Activated naive CD4-positive, alpha-beta T cell treated with anti-CD3 and anti-CD28 coated beads, Interleukin-2, amount 50 U/mL, for 72 hours (primary cell): ENCODE measurements around the gene FLNB. TPM values are rescaled to one million over a fixed set of nuclear protein-coding genes. Genes with fewer than 3 reads are reported as not detected.
"Not testable (repeated sequence)": the region's sequence is repeated elsewhere in the genome, so short reads cannot be mapped to it uniquely, and the experiment has no call there.

Experiments used
- ATAC-seq, 2 donors: fragments of 150-1000 bp; cut with Tn5 transposase; 2 replicates each; pipeline ENCODE4 v1.10.0; 2021; ENCODE audit warnings: mild to moderate bottlenecking in 2 of 2, moderate library complexity in 2 of 2
- DNase-seq, 2 donors: peaks; one replicate each; pipeline ENCODE4 v3.0.0; 2021 to 2022; ENCODE audit warnings: low spot score in 2 of 2
- H3K27ac Mint-ChIP-seq, 2 donors: one replicate each; pipeline ENCODE4 v1.8.0; 2022; ENCODE audit warnings: mild to moderate bottlenecking in 2 of 2, mixed read lengths in 2 of 2
- H3K36me3 Mint-ChIP-seq, 2 donors: one replicate each; pipeline ENCODE4 v1.8.0; 2022; ENCODE audit warnings: mixed read lengths in 2 of 2
- H3K9me3 Mint-ChIP-seq, 2 donors: one replicate each; pipeline ENCODE4 v1.8.0; 2022; ENCODE audit warnings: mixed read lengths in 2 of 2
- total RNA-seq, 2 donors: library from RNA; stranded (reverse); gene quantifications; one replicate each; pipeline ENCODE4 v1.2.3, GENCODE V29; 2022

The FLNB gene
- total RNA-seq, 2 donors from 2014 or later = 17.5 to 34.2 TPM

DNA sequence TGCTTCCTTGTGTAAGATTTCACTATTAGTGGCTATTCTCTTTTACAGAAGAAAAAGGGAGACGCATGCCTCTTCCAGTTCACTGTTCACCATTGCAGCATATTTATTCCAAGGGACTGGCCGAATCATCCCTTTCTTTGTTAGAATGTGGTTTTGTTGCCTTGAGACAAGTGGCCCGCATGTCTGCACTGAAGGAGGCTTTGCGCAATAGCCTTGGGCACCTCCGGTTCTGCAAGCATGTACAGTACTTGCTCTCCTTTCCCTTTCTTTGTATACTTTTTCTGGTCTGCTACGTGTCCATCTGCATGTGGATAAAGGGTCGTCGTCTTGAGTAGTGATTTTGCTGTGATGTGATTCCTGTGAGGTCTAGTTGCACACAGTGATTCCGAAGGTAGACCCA lies 43.0 kb downstream of the FLNB start:
- H3K36me3 Mint-ChIP-seq = no peaks in the 10 kb centered on the region
- no peak overlapping the region for H3K27ac Mint-ChIP-seq
- no peak for ATAC-seq
- no peaks in the 10 kb centered on the region for H3K9me3 Mint-ChIP-seq
- no peak for DNase-seq

DNA sequence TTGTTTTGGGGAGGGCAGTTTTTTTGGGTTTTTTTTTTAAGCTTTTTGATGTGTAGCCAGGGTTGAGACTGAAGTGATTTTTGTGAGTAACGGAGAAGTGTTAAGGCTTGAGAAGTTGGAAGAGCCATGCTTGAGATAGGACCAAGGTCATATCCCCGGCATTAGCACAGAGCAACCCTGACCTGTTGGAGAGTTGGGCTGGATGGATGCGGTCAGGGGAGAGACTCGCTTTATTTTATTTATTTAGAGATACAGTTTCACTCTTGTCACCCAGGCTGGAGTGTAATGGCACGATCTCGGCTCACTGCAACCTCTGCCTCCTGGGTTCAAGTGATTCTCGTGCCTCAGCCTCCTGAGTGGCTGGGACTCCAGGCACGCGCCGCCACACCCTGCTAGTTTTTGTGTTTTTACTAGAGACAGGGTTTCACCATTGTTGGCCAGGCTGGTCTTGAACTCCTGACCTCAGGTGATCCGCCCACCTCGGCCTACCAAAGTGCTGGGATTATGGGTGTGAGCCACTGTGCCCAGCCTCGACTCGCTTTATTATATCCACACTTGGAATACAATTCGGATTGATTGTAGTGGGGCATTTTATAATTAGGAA lies 43.5 kb downstream of the FLNB start:
- ATAC-seq, H3K36me3 Mint-ChIP-seq, H3K9me3 Mint-ChIP-seq, DNase-seq, H3K27ac Mint-ChIP-seq: not testable (repeated sequence)

DNA sequence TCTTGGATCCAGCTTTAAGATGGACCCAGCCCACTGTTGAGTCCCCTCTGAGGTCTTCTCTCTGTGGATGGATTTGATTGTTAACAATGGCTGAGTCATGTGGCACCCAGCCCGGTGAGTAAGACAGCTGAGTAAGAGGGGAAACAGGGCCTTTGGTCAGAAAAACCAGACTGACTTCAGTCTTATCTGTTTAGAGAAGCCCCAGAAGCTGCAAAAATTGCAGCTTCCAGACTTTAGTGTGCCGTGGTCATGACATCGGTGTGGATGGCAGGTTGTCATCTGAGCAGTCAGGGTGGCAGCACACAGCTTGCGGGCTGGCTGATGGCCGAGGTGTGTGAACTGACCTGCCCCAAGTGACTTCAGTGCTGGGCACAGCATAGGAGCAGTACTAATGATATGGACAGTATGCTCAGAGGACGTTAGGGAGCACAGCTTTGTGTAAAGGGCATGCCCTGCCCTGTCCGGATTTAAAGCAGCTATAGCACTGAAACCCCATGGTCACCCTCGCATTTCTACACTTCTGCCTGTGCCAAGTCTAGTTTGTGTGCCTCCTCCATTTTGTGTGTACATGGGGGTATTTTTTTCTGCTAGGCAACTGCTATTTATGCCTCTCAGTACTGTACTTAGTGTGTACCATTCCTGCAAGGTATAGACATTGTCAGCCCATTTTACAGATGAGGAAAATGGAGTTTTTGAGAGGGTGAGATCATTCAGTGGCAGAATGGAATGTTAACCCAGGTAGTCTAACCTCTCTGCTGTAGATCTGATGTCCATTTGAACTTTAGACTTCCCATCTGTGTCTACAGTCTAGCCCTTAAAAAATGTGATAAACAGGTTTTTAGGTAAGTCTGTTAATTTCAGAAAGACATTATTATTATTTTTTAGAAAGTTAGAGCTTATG lies 44.4 kb downstream of the FLNB start:
- Mint-ChIP-seq H3K9me3 (no peaks in the 10 kb centered on the region), H3K36me3 (no peaks in the 10 kb centered on the region), H3K27ac (peak overlapping the region; percentile 69 to 79)
- DNase-seq (peak; percentile 41 to 61), ATAC-seq (peak; percentile 95 to 98)

DNA sequence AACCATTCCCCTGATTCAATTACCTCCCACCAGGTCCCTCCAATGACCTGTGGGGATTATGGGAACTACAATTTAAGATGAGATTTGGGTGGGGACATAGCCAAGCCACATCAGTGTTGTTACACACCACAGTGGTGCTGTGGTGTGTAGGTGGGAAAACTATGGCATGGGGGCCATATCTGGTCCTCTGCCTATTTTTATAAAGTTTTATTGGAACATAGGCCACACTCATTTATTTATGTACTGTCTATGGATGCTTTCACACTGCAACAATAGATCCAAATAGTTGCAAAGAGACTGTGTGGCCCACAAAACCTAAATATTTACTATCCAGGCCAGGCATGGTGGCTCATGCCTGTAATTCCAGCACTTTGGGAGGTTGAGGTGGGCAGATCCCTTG lies 46.4 kb downstream of the FLNB start:
- DNase-seq (no peak), ATAC-seq (no peak)
- Mint-ChIP-seq H3K36me3 (no peaks in the 10 kb centered on the region), H3K27ac (no peak overlapping the region), H3K9me3 (no peaks in the 10 kb centered on the region)

DNA sequence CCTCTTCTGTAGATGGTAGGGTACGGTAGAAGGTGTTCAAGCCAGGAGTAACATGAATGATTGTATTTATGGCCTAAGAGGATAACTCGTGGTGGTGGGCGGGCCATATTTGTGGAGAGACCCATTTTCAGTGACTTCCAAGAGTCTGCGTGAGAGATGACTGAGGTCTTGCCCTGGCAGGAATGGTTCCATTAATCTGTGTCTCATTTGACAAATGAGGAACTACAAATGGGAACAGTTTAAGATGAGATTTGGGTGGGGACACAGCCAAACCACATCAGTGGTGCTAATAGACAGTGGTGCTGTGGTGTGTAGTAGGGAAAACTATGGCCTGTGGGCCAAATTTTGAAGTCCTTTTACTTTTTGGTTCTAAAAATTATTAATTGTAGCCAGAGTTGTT lies 47.1 kb downstream of the FLNB start:
- DNase-seq = no peak
- ATAC-seq = no peak
- no peaks in the 10 kb centered on the region for H3K36me3 Mint-ChIP-seq
- H3K27ac Mint-ChIP-seq = no peak overlapping the region
- H3K9me3 Mint-ChIP-seq = no peaks in the 10 kb centered on the region

DNA sequence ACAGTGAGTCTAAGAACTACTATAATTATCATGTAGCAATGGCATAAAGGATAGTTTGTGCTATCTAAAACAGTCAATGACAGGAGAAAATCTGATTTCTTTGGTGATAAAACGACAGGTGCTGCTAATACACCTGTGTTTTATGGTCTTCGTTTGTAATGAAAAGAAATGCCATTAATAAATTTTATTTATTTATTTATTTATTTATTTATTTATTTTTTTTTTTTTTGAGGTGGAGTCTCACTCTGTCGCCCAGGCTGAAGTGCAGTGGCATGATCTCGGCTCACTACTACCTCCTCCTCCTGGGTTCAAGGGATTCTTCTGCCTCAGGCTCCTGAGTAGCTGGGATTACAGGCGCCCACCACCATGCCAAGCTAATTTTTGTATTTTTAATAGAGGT lies 47.7 kb downstream of the FLNB start:
- H3K27ac Mint-ChIP-seq, ATAC-seq, H3K36me3 Mint-ChIP-seq, H3K9me3 Mint-ChIP-seq, DNase-seq: not testable (repeated sequence)

DNA sequence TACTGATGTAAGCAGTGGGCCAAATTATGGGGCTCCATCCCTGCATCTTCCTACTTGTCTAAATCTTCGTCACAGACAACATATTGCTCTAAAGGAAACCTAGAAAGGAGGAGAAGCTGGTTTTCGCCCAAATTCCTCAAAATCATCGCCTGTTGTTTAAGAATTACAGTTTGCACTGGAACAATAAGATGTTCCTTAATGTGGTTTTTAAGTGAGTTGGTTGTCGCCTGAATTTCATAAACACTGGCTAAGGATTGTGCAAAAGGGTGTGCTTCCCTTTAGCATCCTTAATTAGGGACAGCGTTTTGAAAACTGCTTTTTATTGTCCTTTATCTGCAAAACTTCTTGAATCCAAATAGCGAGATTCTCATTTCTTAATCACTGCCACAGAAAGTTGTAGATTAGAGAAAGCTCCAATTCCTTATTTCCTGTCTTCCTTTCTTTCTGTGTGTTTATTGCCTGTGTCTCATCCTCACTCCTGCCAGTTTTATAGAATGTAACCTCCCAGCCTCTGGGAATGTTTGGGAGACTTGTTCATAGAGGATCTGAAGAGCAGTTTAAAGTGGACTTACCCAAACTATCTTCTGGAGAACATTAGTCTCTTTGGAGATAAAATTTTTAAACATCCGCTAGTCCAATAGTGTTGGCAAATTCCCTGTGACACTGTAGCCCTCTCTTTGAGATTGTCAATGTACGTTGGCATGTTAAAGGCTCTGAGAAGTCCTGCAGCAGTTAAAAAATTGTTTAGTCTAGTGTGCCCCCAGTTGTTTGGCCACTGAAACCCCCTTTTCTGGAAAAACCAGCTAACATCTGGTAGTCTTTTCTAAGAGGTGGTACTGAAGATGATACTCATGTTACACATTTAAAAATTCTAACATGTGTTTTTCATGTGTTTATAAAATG lies 50.4 kb downstream of the FLNB start:
- DNase-seq = no peak
- Mint-ChIP-seq H3K27ac (no peak overlapping the region), H3K9me3 (no peaks in the 10 kb centered on the region), H3K36me3 (no peaks in the 10 kb centered on the region)
- no peak for ATAC-seq

DNA sequence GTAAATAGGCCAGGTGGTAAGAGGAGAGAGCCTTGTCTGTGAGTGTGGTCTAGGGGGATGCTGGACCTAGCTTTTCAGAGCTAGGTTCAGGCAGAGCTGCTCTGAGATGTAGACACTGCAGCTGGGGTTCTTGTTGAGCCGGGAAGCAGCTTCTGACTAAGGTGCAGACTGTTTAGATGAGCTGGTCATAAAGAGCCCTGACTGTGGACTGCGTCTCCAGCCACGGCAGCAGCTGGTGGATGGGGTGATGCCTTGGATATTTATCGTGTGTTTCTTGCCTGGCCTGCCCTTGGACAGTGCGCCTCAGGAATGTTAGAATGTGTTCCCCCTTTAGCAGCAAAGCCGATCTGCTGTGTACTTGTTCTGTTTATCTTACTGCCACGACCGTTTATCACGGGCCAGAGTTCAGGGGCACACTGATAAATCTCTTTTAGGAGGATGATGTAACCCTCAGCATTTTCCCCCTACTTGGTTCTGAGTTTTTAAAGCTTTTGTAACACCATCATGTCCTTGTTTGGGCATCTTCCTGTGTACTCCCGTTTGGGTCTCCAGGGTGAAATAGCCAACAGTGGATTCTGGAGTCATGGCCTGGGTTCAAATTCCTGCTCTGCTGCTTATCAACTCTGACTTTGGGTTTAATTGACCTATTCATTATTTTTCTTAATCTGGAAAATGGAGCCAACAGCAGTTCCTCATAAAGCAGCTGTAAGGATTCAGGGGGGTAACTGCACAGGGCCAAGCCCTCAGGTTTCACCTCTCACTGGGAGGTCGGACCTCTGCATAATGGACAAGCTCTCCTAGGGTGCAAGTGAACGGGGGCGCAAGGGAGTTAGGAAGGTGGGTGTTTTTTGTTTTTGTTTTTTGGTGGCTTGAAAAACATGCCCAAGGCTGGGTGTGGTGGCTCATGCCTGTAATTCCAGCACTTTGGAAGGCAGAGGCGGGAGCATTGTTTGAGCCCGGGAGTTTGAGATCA lies 51.4 kb downstream of the FLNB start:
- no peak for DNase-seq
- no peak for ATAC-seq
- H3K36me3 Mint-ChIP-seq = no peaks in the 10 kb centered on the region
- no peaks in the 10 kb centered on the region for H3K9me3 Mint-ChIP-seq
- H3K27ac Mint-ChIP-seq = no peak overlapping the region

DNA sequence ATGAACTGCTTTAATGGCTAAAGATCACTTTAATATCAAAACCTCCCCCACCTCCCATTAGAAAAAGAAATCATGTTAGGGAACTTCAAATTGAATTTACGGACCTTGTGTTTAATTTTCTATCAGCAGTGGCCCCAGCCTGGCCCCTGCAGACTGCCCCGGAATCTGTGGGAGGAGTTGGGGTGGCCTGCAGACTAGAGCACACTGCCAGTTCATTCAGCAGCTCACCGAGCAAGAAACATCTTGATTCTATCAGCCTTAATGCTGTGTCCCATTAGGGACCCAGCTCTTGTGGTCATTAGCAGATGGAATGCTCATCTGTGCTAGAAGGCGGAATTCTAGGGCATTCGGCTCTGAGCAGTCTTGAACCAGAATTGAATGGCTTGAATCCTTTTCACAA lies 54.2 kb downstream of the FLNB start:
- no peaks in the 10 kb centered on the region for H3K9me3 Mint-ChIP-seq
- no peak for ATAC-seq
- DNase-seq = no peak
- H3K36me3 Mint-ChIP-seq = no peaks in the 10 kb centered on the region
- H3K27ac Mint-ChIP-seq = no peak overlapping the region

DNA sequence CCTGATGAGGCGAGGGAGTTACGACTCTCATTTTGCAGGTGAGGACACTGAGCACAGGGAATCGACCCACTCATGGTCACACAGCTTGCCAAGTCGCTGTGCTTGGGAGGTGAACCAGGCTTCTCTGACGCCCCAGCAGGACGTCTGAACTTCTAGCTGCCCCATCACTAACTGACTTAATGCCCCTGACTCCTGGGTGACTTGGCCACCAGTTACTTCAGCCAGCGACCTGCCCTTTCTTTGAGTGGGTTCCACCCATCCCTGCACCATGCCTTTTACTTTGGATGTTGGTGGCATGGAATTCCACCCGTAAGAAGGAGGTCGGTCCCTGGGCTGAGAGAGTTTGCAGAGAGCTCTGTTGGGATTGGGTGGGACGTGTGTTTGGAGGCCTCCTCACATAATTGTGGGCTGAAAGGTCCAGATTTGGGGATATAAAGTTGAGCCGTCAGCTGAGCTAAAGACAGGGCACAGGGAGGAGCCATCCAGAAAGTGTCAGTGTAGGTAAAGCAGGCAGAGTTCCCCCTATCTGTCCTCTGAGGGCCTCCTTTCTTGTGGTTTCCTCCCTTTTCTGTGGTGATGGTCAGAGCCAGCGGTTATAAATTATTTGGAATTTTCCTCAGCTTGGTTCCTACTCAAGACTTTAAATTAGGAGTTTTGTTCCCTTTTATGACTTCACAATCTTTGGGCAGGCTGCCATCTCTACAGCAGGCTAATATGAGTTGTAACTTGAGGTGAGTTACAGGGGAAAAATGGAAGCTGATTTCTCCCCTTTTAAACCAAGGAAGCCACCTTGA lies 55.0 kb downstream of the FLNB start:
- no peak for ATAC-seq
- Mint-ChIP-seq H3K27ac (no peak overlapping the region), H3K36me3 (no peaks in the 10 kb centered on the region), H3K9me3 (no peaks in the 10 kb centered on the region)
- DNase-seq = no peak

DNA sequence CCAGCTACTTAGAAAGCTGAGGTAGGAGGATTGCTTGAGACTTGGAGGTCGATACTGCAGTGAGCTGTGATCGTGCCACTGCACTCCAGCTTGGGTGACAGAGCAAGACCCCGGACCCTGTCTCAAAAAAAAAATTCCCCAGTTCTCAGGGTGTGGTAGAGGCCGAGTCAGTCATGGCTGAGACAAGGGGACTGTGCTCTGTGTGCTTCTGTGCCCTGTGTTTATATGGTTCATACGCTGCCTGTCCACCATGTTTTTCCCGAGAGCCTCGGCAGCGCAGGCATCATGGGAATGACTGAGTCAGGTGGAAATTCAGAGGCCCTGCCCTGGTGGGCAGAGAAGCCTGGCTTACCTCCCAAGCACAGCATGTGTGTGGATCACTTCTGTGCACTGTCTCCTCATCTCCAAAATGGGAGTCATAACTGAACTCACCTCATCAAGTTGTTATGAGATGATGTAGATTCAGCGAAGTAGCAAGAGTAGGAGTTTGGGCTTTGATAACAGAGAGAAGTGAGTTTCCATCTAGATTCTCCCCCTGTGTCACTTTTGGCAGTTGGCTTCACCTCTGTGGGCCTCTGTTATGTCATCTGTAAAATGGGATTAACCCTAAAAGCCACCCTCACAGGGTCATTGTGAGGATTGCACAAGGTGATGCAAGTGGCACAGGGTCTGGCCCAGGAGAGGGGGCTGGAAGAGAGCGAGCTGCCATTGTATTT lies 56.9 kb downstream of the FLNB start:
- Mint-ChIP-seq H3K9me3 (no peaks in the 10 kb centered on the region), H3K36me3 (no peaks in the 10 kb centered on the region), H3K27ac (no peak overlapping the region)
- no peak for DNase-seq
- peak; percentile 56 to 92 for ATAC-seq

DNA sequence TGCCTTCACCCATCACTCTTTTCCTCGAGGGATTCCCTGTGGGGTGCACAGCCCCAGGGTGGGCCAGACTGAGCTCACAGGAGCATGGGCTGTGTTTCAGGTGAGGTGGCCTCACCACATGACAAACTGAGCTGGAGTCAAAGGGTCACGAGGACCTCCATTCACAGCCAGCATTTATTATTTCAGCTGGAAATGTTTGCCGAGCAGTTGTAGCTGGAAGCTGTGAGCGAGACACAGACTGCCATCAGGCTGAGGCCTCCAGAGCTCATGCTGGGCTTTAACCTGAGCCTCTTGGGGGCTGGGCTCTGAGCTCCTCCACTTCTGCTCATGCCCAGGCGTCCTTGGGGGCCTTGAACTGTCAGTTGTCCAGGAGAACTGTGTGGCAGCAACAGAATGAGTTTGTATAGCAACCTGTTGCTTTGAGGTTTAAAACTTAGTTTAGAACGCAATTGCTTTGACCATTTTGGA lies 57.5 kb downstream of the FLNB start:
- Mint-ChIP-seq H3K36me3 (no peaks in the 10 kb centered on the region), H3K27ac (no peak overlapping the region), H3K9me3 (no peaks in the 10 kb centered on the region)
- peak in 1 of 2 donors; percentile 12 for ATAC-seq
- no peak for DNase-seq

DNA sequence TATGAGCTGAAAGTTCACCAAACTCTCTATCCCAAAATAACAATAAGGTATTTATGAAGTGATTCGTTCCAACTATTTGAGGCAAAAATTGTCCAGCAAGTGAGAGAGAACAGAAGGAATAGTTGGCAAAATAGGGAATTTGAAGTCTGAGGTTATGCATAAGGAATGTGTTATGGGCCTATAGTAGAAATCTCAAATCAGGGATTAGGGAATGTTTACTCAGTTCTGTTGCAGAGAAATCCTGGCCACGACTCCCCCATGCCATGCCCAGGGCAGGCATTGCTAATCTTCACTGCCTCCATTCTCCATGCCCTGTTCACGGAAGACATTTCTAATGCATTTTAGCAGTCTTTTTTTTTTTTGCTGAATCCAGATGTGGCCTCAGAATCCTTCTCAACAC lies 58.6 kb downstream of the FLNB start:
- Mint-ChIP-seq H3K27ac (no peak overlapping the region), H3K36me3 (no peaks in the 10 kb centered on the region), H3K9me3 (no peaks in the 10 kb centered on the region)
- DNase-seq = no peak
- no peak for ATAC-seq

DNA sequence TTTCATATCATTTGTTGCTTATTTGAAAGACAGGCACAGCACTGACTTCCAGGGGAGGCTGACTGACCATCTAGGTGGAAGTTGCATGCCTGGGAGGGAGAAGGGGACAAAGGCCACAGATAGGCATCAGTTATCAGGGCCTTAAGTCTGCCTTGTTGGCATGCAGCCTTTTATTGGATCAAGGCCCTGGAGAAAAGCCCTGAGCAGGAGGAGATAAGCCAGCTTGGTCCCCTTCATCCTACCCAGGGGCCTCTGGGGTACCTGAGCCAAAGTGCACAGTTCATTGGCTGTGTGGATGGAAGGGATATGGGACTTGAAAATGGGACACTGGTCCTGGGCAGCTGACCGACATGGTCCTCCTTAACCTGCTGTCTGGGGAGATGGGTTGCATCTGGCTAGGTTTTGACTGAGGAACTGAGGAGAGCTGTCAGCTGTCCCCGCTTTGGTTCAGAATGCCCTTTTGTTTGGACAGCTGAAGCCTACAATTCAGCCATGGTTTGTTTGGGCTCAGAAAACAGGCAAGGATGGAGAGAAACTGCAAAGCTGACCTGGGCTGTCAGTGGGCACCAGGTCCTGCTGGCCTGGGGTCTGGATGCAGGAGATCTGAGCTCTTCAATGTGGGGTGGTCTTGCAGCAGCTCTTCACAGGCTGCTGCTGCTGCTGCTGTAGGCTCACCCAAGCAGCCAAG lies 60.0 kb downstream of the FLNB start:
- Mint-ChIP-seq H3K9me3 (no peaks in the 10 kb centered on the region), H3K27ac (no peak overlapping the region), H3K36me3 (no peaks in the 10 kb centered on the region)
- DNase-seq (no peak), ATAC-seq (no peak)
